ENCODE results near the gene VWA1.
A peak's percentile ranks its signal among the peaks of the same experiment; 100 is the strongest.
"Not testable (repeated sequence)": the region's sequence is repeated elsewhere in the genome, so short reads cannot be mapped to it uniquely, and the experiment has no call there.

VWA1 gene

DNA sequence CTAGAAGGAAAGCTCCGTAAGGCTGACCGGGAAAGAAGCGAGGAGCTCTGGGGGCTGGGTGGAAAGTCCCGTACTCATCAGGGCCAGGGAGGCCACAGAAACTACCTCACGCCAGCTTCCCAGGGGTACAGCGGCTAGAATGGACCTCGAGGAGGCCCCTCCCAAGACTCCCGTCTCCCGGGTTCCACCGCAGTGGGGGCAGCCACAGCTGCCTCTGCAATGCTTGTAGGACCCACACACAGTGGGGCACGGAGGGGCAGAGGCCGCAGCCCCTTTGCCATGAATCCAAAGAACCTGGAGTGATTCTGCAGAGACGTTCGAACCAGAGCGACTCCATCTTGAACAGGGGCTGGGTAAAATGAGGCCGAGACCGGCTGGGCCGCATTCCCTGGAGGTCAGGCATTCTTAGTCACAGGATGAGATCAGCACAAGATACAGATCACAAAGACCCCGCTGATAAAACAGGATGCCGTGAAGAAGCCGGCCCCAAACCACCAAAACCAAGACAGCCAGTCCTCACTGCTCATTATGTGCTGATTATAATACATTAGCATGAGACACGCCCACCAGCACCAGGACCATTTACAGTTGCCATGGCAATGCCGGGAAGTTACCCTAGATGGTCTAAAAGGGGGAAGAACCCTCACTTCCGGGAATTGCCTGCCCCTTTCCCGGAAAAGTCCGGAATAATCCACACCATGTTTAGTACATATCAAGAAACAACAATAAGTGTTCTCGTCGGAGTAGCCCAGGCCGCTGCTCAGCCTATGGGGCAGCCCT, 12.8 kb upstream of the VWA1 start:
- DNase-seq (ENCODE audit: low spot score) = no peak

DNA sequence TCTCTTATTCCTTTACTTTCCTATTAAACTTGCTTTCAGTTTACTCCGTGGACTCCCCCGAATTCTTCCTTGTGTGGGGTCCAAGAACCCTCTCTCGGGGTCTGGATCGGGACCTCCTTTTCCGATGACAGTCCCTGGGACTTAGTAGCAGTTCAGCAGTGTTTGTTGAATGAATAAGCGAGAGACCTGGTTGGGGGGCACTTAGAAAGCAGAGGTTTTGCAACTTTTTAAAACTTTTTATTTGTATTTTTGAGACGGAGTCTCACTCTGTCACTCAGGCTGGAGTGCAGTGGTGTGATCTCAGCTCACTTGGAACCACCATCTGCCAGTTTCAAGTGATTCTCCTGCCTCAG, 12.3 kb upstream of the VWA1 start:
- no peak for DNase-seq (ENCODE audit: low spot score)

- DNase-seq (ENCODE audit: low spot score) = no peak
Measured at GRCh38 chr1:1424707-1425106, 10.8 kb upstream of the VWA1 start.

- no peak for DNase-seq (ENCODE audit: low spot score)
Measured at GRCh38 chr1:1425426-1425752, 10.1 kb upstream of the VWA1 start.

DNA sequence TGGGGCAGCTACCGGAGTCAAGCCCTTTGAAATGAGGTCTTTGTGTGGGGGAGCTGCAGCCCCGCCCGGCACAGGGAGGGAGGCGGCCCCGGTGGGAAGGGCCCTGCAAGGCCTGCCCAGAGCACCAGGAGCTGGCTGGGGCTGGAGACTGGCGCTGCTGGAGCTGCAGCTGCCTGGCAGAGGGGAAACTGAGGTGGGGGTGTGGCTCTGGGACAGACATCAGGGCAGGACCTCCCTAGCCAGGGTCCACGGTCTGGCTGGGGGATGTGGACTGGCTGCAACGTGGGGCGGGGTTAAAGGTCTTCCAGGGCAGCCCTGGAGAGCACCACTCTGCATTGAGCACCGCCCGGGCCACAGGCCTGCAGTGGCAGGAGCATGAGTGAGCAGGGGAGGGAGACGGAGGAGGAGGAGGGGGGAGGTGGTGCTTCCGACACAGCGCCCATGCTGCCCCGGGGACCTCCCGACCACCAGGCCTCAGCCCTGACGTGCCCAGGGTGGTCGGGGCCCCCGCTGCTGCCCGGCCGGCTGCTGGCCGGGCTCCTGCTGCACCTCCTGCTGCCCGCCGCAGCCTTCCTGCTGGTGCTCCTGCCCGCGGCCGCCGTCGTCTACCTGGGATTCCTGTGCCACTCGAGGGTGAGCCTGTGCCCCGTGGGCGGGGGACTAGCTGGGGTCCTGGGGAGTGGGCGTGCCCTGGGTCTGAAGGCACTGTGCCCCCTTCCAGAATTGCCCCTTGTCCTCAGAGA, 9.6 kb upstream of the VWA1 start:
- DNase-seq (ENCODE audit: low spot score) = peak; percentile 88

GRCh38 chr1:1426496-1427105, 8.9 kb upstream of the VWA1 start:
- peak; percentile 89 for DNase-seq (ENCODE audit: low spot score)

DNA sequence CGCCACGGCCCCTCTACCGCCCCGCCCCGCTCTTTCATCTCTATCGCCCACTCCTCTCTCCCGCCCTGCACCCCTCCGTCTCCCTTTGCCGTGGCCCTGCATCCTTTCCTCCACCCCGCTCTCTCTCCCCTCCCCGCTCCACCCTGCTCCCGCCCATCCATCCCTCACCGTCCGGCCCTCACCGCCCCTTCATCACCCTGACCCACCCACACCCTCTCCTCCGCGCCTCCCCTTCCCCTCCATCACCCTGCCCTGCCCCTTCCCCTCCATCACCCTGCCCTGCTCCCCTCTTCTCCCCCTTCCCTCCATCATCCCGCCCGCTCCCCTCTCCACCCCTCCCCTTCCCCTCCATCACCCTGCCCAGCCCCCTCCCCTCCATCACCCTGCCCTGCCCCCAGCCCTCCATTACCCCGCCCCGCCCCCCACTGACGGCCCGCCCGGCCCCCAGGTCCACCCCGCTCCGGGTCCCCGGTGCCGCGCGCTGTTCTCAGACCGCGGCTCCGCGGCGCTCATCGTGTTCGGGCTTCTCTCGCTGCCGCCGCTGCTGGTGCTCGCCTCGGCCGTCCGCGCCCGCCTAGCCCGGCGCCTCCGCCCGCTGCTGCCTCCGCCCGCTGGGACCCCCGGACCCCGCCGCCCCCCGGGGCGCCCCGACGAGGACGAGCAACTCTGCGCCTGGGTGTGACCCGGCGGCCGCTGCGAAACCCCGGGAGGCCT, 8.2 kb upstream of the VWA1 start:
- DNase-seq (ENCODE audit: low spot score) = peak; percentile 78

GRCh38 chr1:1427820-1428148, 7.7 kb upstream of the VWA1 start:
- no peak for DNase-seq (ENCODE audit: low spot score)

- DNase-seq (ENCODE audit: low spot score) = no peak
Measured at GRCh38 chr1:1428174-1428573, 7.3 kb upstream of the VWA1 start.

- not testable (repeated sequence) for DNase-seq (ENCODE audit: low spot score)
Measured at GRCh38 chr1:1428967-1429366, 6.5 kb upstream of the VWA1 start.

DNA sequence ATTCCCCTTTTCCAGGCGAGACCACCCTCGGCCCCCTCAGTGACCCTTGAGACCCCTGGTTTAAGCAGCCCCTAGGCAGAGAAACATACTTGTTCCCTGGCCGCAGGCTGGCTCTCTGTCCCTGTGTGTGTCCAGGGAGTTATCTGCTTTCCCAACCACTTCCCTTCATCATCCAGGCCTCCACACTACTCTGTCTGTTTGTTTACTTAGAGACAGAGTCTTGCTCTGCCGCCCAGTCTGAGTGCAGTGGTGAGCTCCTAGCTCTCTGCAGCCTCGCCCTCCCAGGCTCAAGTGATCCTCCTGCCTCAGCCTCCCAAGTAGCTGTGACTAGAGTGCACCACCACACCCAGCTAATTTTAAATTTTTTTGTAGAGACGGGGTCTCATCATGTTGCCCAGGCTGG, 5.8 kb upstream of the VWA1 start:
- no peak for DNase-seq (ENCODE audit: low spot score)

GRCh38 chr1:1430114-1430982, 5.1 kb upstream of the VWA1 start:
- peak; percentile 85 for DNase-seq (ENCODE audit: low spot score)

DNA sequence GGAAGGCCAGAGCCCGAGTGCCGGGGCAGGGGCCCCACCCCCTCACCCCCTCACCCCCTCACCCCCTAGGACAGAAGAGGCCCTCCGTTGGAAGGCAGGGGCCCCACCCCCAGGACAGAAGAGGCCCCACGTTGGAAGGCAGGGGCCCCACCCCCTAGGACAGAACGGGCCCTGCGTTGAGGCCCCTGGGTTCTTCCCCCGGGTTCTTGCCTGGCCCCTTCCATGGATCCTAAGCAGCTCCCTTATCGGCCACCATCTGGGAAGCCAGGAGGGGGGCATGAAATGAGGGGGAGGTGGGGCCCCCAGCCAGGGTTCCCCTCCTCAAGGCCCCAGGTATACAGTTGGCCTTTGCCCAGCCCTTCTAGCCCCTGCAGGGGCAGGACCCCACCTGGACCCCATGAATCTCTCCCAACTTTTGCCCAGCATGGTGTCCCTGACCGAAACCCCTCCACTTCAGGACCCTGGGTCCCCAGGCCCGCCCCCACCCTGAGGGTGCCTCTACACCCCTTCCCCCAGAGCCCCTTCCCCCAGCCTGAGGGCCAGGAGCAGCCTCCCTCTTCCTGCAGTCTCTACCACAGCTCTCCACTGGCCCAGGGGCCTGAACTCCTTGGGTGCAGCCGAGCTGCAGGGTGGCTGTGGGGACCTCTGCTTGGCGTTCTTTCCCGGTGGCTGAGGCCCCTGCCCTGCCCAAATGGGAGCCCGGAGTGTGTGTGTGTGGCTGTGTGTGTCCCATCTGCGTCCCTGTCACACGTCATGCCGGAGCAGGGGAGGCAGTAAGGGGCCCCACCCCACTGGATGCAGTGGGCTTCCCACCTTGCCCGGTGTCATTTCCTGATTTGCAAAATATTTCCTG, 4.3 kb upstream of the VWA1 start:
- DNase-seq (ENCODE audit: low spot score) = no peak

DNA sequence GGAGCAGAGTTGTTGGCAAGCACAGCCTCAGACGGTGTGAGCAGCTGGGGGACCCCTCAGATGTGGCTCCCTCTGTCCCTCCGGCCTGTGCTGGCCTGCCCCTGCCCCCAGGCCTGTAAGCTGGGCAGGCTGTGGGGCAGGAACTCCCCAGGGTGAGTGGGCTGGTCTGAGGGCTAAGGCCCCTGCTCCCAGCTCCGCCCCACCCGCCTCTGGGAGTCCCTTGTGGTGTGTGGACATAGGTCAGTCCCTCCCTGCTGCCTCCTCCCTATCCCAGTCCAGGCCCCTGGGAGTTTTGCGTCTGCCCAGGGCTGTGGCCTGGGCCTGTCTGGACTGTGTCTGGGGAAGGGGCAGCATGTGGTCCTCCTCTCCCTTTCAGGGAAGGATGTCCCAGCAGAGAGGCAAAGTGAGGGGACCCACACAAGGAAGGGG, 3.6 kb upstream of the VWA1 start:
- DNase-seq (ENCODE audit: low spot score) = peak; percentile 64

GRCh38 chr1:1432274-1432950, 3.1 kb upstream of the VWA1 start:
- peak; percentile 55 for DNase-seq (ENCODE audit: low spot score)

GRCh38 chr1:1432951-1433803, 2.3 kb upstream of the VWA1 start:
- DNase-seq (ENCODE audit: low spot score) = peak; percentile 86

DNA sequence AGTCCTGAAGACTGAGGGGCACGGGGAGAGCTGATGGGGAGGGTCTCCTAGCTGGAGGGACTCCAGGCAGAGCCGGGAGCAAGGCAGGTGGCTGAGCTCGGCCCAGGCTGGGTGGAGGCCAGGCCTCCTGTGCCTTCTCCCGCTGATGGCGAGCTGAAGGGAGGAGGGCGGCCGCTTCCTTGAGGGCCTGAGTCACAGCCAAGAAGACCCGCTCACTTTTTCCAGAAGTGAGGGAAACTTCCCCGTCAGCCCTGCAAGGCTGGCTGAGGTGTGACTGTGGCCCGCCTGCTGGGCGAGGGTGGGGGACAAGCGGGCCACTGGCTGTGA, 1.7 kb upstream of the VWA1 start:
- no peak for DNase-seq (ENCODE audit: low spot score)

DNA sequence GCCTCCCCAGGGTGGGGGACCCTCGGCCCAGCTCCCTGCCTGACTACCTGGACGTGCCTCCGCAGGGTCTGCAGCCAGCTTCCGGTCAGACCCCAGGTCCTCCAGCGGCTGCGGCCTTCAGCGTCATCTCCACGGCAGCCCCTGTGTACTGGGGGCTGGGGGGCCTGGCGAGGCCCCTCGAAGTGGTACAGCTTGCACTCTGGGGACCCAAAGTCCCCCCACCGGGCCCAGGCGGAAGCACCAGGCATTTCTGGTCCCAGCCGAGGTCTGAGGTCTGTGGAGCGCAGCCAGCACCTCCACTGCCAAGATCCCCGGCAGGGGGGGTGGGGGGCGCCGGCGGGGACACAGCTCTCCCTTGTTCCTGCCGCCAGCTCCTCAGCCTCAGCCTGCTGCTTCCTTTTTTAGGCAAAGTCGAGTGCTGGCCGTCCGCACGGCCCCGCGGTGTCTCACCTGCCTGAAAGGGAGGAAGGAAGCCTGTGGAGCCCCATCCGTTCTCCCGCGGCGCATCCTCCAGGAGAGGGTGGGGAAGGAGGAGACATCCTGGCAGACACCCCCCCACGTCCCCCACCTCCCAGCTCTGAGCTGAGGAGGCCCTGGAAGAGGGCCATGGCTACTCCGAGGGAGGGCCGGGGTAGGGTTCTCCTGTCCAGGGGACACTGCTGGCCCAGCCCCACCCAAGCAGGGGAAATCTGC, 1.2 kb upstream of the VWA1 start:
- peak; percentile 83 for DNase-seq (ENCODE audit: low spot score)

GRCh38 chr1:1434824-1435105, 725 bp upstream of the VWA1 start:
- no peak for DNase-seq (ENCODE audit: low spot score)
